Stimulated activated CD4-positive, alpha-beta T cell treated with anti-CD3 and anti-CD28 coated beads, Interleukin-4, amount 100 ng/mL, for 1 hour (primary cell): ENCODE measurements around the gene LNX2.

Experiments used
- DNase-seq: peaks from one replicate; pipeline ENCODE4 v3.0.0-alpha.2; 2020

LNX2 gene

GRCh38 chr13:27549406-27549981 is 70.8 kb downstream of the LNX2 start:
- no peak for DNase-seq

DNA sequence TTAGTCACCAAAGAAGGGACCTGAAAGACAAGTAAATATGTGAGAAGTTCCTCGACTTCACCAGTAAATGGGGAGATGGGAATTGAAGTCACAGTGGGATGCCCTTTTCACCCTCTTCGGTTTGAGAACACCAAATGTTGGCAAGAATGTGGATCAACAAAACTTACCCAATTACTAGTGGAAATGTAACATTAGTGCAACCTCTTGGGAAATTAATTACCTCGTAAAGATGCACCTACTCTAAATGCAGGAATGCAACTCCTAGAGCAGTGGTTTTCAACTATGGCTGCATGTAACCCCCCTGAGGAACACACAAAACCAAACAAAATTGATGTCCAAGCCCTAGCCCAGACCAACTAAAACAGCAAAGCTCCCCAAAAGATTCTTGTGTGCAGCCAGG is 78.1 kb downstream of the LNX2 start:
- DNase-seq, result no peak

DNA sequence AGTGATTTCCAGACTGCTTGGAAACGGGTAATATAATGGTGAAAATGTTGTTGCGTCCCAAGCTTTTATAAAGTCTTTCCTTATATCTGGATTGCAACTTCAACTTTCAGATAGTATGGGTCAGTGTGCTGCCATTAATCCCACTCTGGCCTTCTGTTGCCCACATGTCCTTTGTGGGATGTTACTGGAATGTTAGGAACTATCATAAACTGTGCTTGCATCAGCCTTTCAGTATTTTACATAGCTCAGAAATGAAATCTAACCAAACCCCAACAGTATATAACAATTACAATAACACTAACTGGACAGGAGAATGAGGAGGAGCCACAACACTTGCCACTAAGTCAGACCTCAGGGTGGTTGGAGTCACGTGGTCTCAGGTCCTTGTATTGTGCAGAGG is 78.9 kb downstream of the LNX2 start:
- DNase-seq, result no peak

- no peak for DNase-seq
Observed at GRCh38 chr13:27536361-27537101, 83.8 kb downstream of the LNX2 start.

- DNase-seq, result no peak
Observed at GRCh38 chr13:27535546-27535945, 84.8 kb downstream of the LNX2 start.

- no peak for DNase-seq
Observed at GRCh38 chr13:27534981-27535380, 85.3 kb downstream of the LNX2 start.

DNA sequence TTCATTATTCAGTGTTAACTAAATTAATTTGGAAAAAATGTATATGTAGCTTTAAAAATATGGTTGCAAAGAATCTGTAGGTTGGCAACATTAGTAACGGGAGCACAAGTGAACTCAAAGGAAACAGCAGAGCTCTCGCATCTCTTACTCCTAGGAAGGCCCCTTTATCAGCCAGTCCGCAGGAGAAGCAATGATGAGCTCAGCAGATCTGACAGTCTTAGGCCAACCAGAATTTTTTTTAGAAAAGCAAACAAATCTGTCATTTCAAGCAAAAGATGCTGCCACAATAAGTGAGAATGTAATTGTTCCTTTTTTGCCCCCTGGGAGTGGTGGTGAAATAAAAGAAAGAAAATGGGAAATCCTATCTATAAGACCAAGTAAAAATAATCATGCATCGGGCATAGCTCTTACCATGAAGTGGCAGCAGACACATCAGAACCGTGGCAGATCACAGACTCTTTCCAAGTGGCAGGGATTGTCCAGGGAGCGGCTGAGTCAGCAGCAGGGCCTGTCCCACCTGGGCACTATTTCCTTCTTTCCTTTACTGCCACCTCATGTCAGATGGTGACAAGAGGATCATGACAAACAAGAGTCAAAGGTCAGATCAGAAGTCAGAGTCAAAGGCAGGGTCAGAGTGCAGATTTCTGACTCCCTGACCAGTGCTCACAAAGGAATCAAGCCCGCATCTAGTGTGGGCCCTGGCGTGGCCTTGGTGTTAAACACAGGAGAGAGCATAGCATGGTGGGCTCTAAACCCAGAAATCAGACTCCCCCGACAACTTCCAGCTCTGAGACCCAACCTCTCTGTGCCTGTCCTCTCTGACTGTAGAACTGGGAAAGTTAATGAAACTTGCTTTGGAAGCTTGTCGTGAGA is 86.0 kb downstream of the LNX2 start:
- no peak for DNase-seq

DNA sequence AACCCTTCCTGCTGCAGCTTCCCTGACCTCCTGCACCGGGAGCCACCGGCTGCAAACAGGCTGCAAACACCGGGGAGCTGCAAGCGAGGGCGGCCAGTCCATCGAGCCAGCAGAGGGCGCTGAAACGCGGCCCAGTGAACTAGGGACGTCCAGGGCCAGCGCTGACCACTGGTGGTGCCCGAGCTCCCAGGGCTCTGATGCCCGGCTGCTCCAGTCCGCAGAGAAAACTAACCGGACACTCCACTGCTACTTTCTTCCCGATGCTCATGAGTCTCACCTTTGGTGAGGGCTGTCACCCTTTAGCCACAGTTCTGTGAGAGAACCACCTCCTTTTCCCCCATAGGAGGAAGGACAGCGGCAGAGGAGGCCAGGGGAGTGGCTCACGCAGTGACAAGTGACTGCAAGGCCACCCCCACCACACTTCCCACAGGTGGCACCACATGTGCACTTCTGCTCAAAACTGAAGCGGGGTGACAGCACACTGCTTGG is 87.1 kb downstream of the LNX2 start:
- DNase-seq, result peak; percentile 47

DNA sequence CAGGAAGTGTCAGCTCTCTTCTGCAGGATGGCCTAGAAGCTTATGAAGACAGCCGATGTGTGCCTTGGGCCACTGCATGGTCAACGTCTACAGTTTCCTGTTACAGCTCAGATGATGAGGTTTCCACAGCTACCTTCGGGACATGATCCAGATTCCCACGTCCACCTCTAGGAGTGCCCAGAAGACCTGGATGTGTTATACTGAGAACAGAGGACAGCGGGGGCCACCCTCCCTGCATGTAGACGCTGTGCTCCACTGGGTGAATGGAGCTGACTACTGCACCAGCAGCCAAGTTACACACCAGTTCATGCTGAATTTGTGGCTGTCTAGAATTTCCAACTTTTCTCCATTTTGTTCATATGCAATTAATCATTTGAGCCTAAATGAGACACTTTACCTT is 91.4 kb downstream of the LNX2 start:
- DNase-seq, result no peak

- no peak for DNase-seq
Observed at GRCh38 chr13:27526516-27526915, 93.8 kb downstream of the LNX2 start.

- DNase-seq, result no peak
Observed at GRCh38 chr13:27524981-27525975, 95.1 kb downstream of the LNX2 start.

GRCh38 chr13:27523346-27524073 is 96.8 kb downstream of the LNX2 start:
- DNase-seq, result no peak

GRCh38 chr13:27522847-27523246 is 97.5 kb downstream of the LNX2 start:
- DNase-seq, result no peak

DNA sequence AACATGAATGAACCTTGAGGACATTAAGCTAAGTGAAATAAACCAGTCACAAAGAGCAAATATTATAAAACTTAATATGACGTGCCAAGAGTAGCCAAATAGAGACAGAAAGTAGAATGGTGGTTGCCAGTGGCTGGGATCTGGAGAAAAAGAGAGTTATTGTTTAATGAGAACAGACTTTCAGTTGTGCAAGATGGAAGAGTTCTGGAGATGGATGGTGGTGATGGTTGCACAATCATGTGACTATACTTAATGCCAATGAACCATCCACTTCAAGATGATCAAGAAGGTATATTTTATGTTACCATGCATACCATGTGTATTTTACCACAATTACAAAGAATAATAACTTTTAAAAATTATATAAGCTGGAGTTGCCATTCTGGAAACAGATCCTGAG is 104.2 kb downstream of the LNX2 start:
- no peak for DNase-seq

GRCh38 chr13:27510082-27510481 is 110.2 kb downstream of the LNX2 start:
- DNase-seq, result no peak

DNA sequence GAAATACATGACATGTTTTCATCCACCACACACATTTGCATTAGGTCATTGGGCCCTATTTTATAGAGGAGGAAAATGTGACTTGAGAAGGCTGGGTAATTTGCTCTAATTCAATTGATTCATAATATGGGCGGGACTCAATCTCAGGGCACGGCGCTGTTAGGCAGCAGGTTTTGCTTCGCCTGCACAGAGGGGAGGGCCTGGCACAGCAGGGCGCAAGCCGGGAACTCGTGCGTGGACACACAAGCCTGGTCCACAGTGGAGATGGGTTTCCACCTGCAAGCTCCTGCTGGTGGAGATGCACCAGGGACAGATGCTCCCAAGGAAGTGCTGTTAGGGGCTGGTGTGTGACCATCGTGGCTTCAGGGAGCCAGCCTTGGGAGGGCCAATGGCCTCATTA is 111.5 kb downstream of the LNX2 start:
- no peak for DNase-seq

DNA sequence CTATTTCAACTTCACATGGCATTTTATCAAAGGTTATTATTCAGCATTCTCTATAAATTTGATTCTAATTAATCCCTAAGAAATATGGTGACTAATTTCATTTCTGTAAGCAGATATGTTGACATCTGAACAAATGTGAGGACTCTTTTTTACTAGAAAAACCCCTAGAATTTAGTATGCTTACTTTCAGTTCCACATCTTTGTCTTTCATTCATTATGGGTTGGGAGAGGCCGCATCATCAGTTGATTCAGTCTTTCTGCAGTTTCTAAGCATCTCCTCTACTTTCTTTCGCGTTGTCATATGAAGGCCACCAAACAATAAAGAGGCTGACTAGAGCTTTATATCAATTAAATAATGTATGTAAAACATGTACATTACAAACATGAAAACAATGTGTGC is 114.5 kb downstream of the LNX2 start:
- no peak for DNase-seq

DNA sequence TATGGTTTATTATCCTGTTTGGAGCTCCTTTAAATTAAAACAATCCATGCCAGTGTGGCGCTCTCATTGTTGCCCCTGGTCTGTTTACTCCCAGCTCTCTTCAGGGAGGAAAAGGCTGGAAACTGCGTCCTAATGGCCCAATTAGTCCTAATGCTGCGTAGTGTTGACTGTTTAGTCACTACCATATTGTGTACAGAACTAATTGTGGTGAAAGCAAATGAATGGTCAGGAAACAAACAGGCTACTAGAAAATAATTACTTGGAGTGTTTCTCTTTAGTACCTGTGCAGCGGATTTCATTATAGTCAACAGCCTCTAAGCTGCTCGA is 115.5 kb downstream of the LNX2 start:
- DNase-seq, result no peak

- no peak for DNase-seq
Observed at GRCh38 chr13:27504128-27504867, 116.0 kb downstream of the LNX2 start.

DNA sequence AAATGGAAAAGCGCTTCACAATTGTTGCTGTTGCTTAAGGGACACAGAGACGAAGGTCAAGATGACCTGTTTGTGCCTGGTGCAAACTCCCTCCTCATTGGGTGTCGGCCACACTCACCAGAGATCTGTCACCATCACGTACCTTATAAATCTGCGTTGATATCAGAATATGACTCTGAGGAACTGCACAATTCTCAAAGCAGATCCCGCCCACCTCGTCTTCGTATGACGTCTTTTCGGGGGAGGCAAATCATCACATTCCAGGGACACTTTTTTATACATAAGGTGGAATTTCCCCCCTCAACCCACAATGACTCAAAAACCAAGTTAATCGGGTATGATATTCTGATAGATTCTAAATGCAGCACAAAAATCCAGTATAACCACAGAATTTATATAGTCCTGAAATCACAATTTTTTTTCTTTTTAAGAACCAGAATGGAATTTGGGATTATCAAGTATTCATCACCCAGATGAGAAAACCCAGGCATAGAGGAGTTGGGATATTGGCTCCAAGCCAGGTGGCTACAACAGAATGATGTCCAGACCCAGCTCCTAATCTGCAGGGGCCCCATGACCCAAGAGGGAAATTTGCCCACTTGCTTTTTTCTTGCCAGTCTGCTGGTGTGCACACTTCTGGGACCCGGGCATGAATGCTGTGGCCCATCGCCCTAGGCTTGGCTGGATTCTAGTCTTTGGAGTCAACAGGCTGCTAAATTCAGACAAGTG is 119.4 kb downstream of the LNX2 start:
- DNase-seq, result no peak
